Measurements from ENCODE around the gene SPATA32. TPM values are rescaled to one million over a fixed set of nuclear protein-coding genes. Genes with fewer than 3 reads are reported as not detected.
"Not testable (repeated sequence)": the region's sequence is repeated elsewhere in the genome, so short reads cannot be mapped to it uniquely, and the experiment has no call there.

The SPATA32 gene
- total and polyA plus RNA-seq, 11 donors, result not detected

DNA sequence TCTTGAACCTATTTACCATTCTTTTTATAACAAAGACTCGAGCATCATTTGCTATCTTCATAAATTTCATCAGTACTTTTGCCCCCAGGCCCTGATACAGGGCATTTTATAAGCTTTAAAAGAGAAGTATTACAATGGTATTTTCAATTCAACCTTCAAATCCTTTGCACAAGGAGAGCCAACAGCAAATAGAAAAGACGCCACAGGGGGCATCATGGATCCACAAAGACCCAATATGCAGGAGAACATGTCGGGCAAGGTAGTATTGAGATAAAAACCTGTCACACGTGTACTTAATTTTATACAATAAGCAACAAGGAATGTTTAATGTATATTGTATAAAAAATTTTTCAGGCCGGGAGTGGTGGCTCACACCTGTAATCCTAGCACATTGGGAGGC is 44.7 kb upstream of the SPATA32 start:
- H3K4me3 ChIP-seq, result no peak overlapping the region
- H3K27me3 ChIP-seq, result no peaks in the 10 kb centered on the region
- H3K27ac ChIP-seq, result peak overlapping the region; percentile 40 to 95 (median 74)
- TF ChIP-seq POLR2A (IDR thresholded peaks at IDR 0.05), result no peak
- TF ChIP-seq, protein P1, sequence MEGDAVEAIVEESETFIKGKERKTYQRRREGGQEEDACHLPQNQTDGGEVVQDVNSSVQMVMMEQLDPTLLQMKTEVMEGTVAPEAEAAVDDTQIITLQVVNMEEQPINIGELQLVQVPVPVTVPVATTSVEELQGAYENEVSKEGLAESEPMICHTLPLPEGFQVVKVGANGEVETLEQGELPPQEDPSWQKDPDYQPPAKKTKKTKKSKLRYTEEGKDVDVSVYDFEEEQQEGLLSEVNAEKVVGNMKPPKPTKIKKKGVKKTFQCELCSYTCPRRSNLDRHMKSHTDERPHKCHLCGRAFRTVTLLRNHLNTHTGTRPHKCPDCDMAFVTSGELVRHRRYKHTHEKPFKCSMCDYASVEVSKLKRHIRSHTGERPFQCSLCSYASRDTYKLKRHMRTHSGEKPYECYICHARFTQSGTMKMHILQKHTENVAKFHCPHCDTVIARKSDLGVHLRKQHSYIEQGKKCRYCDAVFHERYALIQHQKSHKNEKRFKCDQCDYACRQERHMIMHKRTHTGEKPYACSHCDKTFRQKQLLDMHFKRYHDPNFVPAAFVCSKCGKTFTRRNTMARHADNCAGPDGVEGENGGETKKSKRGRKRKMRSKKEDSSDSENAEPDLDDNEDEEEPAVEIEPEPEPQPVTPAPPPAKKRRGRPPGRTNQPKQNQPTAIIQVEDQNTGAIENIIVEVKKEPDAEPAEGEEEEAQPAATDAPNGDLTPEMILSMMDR (IDR thresholded peaks at IDR 0.05), result peak in 5 of 12 donors; percentile 5 to 23 (median 17)
- WGBS, 4 donors, result 63 to 74% (median 71%) methylated on average over 5 of the region's 5 CpGs
- H3K4me1 ChIP-seq, result peaks cover 7 to 100% (median 70%) of the 10 kb centered on the region in 12 donors
- intact Hi-C loops (cut with DNase I), result no loop called here
- H3K36me3 ChIP-seq, result peaks cover 0 to 20% (median 0%) of the 10 kb centered on the region in 9 donors
- ATAC-seq (no peak), DNase-seq (no peak)
- no peaks in the 10 kb centered on the region for H3K9me3 ChIP-seq

GRCh38 chr17:45306094-45306493 is 44.2 kb upstream of the SPATA32 start:
- no peaks in the 10 kb centered on the region for H3K9me3 ChIP-seq
- no peak for ATAC-seq
- WGBS, 4 donors, result 47 to 71% (median 61%) methylated on average over 4 of the region's 4 CpGs

DNA sequence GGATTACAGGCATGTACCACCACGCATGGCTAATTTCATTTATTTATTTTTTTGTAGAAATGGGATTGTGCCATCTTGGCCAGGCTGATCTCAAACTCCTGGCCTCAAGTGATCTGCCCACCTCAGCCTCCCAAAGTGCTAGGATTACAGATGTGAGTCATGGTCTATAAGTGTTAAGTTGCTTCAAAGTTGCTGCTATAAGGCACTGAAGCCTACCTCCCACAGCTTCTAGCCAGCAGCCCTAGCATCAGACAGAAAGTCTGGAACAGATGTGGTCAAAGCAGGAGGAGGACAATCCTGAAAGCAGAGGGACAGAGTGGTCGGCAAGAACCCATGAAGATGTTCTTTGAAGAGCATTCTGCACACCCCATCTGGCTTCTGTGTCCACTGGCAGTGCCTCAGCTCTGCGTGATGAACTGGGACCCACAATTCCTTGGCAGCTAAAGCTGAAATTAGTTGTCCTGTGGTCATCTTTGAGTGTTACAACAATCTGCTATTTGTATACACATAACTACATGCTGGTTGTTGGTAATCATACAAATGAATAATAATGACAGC is 43.7 kb upstream of the SPATA32 start:
- H3K36me3 ChIP-seq, result peaks cover 0 to 20% (median 0%) of the 10 kb centered on the region in 9 donors
- H3K9me3 ChIP-seq, result no peaks in the 10 kb centered on the region
- H3K4me1 ChIP-seq, result peaks cover 3 to 98% (median 62%) of the 10 kb centered on the region in 12 donors
- no peak overlapping the region for H3K4me3 ChIP-seq
- WGBS, 4 donors, result 56 to 72% (median 66%) methylated on average over 3 of the region's 3 CpGs
- intact Hi-C loops (cut with DNase I), result no loop called here
- DNase-seq (no peak), ATAC-seq (peak in 1 of 4 donors; percentile 17)
- no peaks in the 10 kb centered on the region for H3K27me3 ChIP-seq
- peak overlapping the region in 10 of 12 donors; percentile 42 to 95 (median 70) for H3K27ac ChIP-seq
- TF ChIP-seq, protein P1 (IDR thresholded peaks at IDR 0.05), result no peak
- no peak for TF ChIP-seq POLR2A (IDR thresholded peaks at IDR 0.05)

More at GRCh38 chr17:45306094-45306493, 44.2 kb upstream of the SPATA32 start:
- no peak for DNase-seq
- intact Hi-C loops (cut with DNase I), result no loop called here
- H3K4me1 ChIP-seq, result peaks cover 3 to 99% (median 66%) of the 10 kb centered on the region in 12 donors
- H3K27me3 ChIP-seq, result no peaks in the 10 kb centered on the region
- H3K36me3 ChIP-seq, result peaks cover 0 to 20% (median 0%) of the 10 kb centered on the region in 9 donors
- H3K4me3 ChIP-seq, result no peak overlapping the region
- no peak for TF ChIP-seq POLR2A (IDR thresholded peaks at IDR 0.05)
- TF ChIP-seq, protein P1 (IDR thresholded peaks at IDR 0.05), result no peak
- H3K27ac ChIP-seq, result peak overlapping the region; percentile 40 to 95 (median 70)

- 60 to 71% (median 66%) methylated on average over 10 of the region's 10 CpGs for WGBS, 4 donors
- TF ChIP-seq, protein P1 (IDR thresholded peaks at IDR 0.05), result no peak
- TF ChIP-seq POLR2A (IDR thresholded peaks at IDR 0.05), result no peak
- H3K4me3 ChIP-seq, result peak overlapping the region in 1 of 12 donors; percentile 25
These were observed 40.8 kb upstream of the SPATA32 start for GRCh38 chr17:45302649-45303173.

GRCh38 chr17:45302220-45302619 is 40.3 kb upstream of the SPATA32 start:
- H3K4me3 ChIP-seq; DNase-seq; intact Hi-C loops (cut with DNase I); H3K36me3 ChIP-seq; H3K27me3 ChIP-seq; H3K9me3 ChIP-seq; ATAC-seq: not testable (repeated sequence)
- WGBS, 4 donors, result 60 to 67% (median 63%) methylated on average over 9 of the region's 9 CpGs
- Histone ChIP-seq H3K27ac (peak overlapping the region; percentile 35 to 95 (median 77)), H3K4me1 (peaks cover 6 to 98% (median 70%) of the 10 kb centered on the region in 12 donors)

More at GRCh38 chr17:45302649-45303173, 40.8 kb upstream of the SPATA32 start:
- peaks cover 6 to 98% (median 72%) of the 10 kb centered on the region in 12 donors for H3K4me1 ChIP-seq
- H3K27me3 ChIP-seq, result no peaks in the 10 kb centered on the region
- H3K36me3 ChIP-seq, result peaks cover 0 to 7% (median 0%) of the 10 kb centered on the region in 9 donors
- H3K27ac ChIP-seq, result peak overlapping the region; percentile 35 to 95 (median 77)
- H3K9me3 ChIP-seq, result no peaks in the 10 kb centered on the region
- ATAC-seq (peak; percentile 39 to 70 (median 51)), DNase-seq (peak in 3 of 5 donors; percentile 45 to 72 (median 54))
- intact Hi-C loops (cut with DNase I), result no loop called here
